WERI-Rb-1 (cell line): Measurements from ENCODE around the gene SLC22A23.
A peak's percentile ranks its signal among the peaks of the same experiment; 100 is the strongest.

Experiments used
- DNase-seq: peaks from one replicate; pipeline ENCODE4 v3.0.0-alpha.2; 2020
- H3K27ac ChIP-seq: fragments of 250-450 bp; sonication (Bioruptor Pico); 2 replicates; pipeline ENCODE4 v1.5.1; 2020; ENCODE audit warnings: mild to moderate bottlenecking, moderate library complexity
- H3K27me3 ChIP-seq: fragments of 250-450 bp; sonication (Bioruptor Pico); 2 replicates; pipeline ENCODE4 v1.5.1; 2021; ENCODE audit warnings: mild to moderate bottlenecking, low read depth, moderate library complexity; ENCODE audit not compliant: insufficient read depth, severe bottlenecking
- H3K36me3 ChIP-seq: fragments of 250-450 bp; sonication (Bioruptor Pico); 2 replicates; pipeline ENCODE4 v1.5.1; 2020; ENCODE audit warnings: mild to moderate bottlenecking, moderate library complexity
- H3K4me3 ChIP-seq: 2 replicates; pipeline ENCODE4 v1.5.1; 2011; ENCODE audit warnings: low read depth, mild to moderate bottlenecking, control low read depth, low read length
- H3K9me3 ChIP-seq: fragments of 250-450 bp; sonication (Bioruptor Pico); 2 replicates; pipeline ENCODE4 v1.5.1; 2021; ENCODE audit warnings: mild to moderate bottlenecking, moderate library complexity; ENCODE audit not compliant: severe bottlenecking
- CTCF ChIP-seq: IDR thresholded peaks from 2 replicates; pipeline ENCODE4 v1.5.1; 2011; ENCODE audit warnings: low read depth, mild to moderate bottlenecking, control low read depth, inconsistent platforms, low read length

The SLC22A23 gene

GRCh38 chr6:3355358-3356055 lies 101.3 kb downstream of the SLC22A23 start:
- no peaks in the 10 kb centered on the region for H3K9me3 ChIP-seq
- no peaks in the 10 kb centered on the region for H3K27me3 ChIP-seq
- H3K27ac ChIP-seq = peak overlapping the region; percentile 94
- DNase-seq = peak; percentile 66
- peak overlapping the region; percentile 49 for H3K4me3 ChIP-seq
- no peaks in the 10 kb centered on the region for H3K36me3 ChIP-seq
- TF ChIP-seq CTCF = no peak

- H3K27ac ChIP-seq = peak overlapping the region; percentile 94
- peak overlapping the region; percentile 49 for H3K4me3 ChIP-seq
- TF ChIP-seq CTCF = no peak
Observed at GRCh38 chr6:3355011-3355357, 101.9 kb downstream of the SLC22A23 start.

GRCh38 chr6:3353939-3354338 lies 102.9 kb downstream of the SLC22A23 start:
- TF ChIP-seq CTCF = no peak
- Histone ChIP-seq H3K9me3 (no peaks in the 10 kb centered on the region), H3K27me3 (no peaks in the 10 kb centered on the region), H3K36me3 (no peaks in the 10 kb centered on the region; the same call in 1 of the 2 replicates), H3K27ac (peak overlapping the region; percentile 94), H3K4me3 (no peak overlapping the region)
- DNase-seq = no peak

More at GRCh38 chr6:3355011-3355357, 101.9 kb downstream of the SLC22A23 start:
- no peak for DNase-seq
- no peaks in the 10 kb centered on the region for H3K36me3 ChIP-seq
- H3K9me3 ChIP-seq = no peaks in the 10 kb centered on the region
- H3K27me3 ChIP-seq = no peaks in the 10 kb centered on the region

- Histone ChIP-seq H3K4me3 (no peak overlapping the region), H3K9me3 (no peaks in the 10 kb centered on the region), H3K27ac (peak overlapping the region; percentile 94), H3K36me3 (no peaks in the 10 kb centered on the region; the same call in 1 of the 2 replicates), H3K27me3 (no peaks in the 10 kb centered on the region)
- DNase-seq = no peak
- peak; percentile 24; the same call in 1 of the 2 replicates for TF ChIP-seq CTCF
Observed at GRCh38 chr6:3353213-3353903, 103.5 kb downstream of the SLC22A23 start.

- H3K27ac ChIP-seq = peak overlapping the region; percentile 94
- DNase-seq = no peak
- TF ChIP-seq CTCF = no peak
- H3K4me3 ChIP-seq = no peak overlapping the region
- no peaks in the 10 kb centered on the region for H3K27me3 ChIP-seq
- no peaks in the 10 kb centered on the region for H3K9me3 ChIP-seq
- no peaks in the 10 kb centered on the region; the same call in 1 of the 2 replicates for H3K36me3 ChIP-seq
Observed at GRCh38 chr6:3352678-3353077, 104.2 kb downstream of the SLC22A23 start.
